GM21381 (cell line): ENCODE results near the gene DHDH.

ENCODE experiments used
- ATAC-seq: cut with Tn5 transposase; IDR thresholded peaks from one replicate; pipeline ENCODE4 v1.9.1; 2021; ENCODE audit warnings: mild to moderate bottlenecking, moderate library complexity; ENCODE audit not compliant: unreplicated experiment

Gene DHDH

DNA sequence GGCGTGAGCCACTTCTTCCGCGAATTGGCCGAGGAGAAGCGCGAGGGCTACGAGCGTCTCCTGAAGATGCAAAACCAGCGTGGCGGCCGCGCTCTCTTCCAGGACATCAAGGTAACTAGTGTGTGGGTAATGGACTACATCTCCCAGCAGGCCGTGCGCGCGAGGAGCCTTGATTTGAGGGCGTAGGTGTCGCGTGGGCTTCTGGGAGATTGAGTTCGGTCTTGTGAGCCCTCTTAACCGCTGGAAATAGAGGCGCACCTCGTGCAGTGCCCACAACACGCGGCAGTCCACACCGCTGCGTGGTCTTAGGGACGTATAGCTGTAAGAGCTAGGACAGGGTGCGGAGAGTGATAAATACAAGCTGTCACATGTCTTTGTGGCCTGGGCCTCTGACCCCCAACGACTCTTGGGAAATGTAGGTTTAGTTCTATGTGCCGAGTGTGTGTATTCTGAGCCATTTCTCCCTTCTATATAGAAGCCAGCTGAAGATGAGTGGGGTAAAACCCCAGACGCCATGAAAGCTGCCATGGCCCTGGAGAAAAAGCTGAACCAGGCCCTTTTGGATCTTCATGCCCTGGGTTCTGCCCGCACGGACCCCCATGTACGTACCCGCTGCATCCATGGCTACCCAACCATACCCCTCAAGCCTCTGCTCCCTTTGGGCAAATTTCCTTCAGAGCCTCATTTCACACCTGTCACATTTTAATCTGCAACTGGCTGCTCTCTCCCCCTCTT, 32.5 kb downstream of the DHDH start:
- ATAC-seq = peak; percentile 13

DNA sequence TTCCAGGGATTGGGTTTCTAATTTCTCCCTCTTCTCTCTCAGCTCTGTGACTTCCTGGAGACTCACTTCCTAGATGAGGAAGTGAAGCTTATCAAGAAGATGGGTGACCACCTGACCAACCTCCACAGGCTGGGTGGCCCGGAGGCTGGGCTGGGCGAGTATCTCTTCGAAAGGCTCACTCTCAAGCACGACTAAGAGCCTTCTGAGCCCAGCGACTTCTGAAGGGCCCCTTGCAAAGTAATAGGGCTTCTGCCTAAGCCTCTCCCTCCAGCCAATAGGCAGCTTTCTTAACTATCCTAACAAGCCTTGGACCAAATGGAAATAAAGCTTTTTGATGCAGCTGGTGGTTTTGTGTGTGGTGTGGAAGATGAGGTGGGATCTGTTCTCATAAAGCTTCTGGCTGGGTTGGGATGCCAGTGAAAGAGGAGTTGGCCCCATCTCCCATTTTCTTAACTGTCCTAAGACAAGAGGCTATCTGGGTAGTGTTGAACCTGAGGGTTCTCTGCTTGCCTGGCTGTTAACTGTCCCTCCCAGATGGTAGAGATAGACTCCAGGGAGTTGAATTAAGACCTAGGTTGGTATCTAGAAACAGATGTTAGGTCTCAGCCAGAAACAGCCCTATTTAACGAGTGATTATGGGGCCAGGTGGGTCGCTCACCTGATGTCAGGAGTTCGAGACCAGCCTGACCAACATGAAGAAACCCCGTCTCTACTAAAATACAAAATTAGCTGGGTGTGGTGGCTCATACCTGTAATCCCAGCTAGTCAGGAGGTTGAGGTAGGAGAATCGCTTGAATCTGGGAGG, 33.2 kb downstream of the DHDH start:
- no peak for ATAC-seq

DNA sequence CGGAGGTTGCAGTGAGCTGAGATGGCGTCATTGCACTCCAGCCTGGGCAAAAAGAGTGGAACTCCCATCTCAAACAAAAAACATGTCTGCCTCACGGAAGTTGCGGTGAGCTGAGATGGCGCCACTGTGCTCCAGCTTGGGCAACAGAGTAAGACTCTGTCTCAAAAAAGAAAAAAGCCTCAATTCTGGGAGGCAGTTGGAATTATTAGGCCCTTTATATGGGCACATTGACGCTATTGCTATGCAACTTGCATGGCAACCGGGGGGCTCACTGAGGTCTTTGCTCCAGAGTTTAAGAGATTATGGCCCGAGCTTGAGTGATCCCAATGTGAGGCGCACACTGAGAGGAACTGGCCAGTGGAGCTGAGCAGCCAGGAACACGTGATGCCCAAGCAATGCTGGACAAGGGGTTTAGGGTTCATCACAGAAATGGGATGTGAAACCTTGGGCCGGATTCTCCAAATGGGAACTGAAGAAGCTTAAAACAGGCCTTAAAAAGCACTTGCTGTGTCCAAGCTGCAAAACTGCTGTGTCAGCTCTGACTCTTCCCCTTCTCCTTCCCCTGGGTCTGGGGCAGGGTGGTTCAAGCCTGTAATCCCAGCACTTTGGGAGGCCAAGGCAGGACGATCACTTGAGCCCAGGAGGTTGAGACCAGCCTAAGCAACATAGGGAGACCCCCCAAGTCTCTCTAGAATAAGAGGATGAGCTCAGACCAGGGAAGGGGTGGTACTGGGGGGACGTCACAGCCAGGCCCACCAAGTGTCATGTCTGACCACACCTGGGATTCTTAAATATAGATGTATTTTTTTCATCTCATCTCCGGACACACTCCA, 34.1 kb downstream of the DHDH start:
- ATAC-seq = no peak

GRCh38 chr19:48968179-48968661, 34.7 kb downstream of the DHDH start:
- no peak for ATAC-seq

DNA sequence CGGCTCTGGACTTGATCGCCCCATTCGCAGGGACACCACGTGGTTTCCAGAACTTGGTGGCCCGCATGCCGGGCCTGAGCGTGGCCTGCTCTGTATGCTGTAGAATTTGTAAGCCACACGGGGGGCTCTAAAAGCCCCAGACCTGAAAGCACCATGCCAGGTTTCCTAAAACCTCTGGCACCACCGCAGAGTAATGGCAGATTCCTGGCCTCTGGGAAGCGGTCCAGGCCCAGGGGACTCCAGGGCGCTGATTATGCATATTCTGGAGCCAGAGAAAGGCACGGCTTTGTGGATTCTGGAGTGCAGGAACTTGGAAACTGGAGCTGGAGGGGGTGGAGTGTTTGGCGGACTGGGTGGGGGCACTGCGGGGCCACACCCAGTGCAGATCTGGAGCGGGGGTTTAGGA, 35.3 kb downstream of the DHDH start:
- no peak for ATAC-seq

DNA sequence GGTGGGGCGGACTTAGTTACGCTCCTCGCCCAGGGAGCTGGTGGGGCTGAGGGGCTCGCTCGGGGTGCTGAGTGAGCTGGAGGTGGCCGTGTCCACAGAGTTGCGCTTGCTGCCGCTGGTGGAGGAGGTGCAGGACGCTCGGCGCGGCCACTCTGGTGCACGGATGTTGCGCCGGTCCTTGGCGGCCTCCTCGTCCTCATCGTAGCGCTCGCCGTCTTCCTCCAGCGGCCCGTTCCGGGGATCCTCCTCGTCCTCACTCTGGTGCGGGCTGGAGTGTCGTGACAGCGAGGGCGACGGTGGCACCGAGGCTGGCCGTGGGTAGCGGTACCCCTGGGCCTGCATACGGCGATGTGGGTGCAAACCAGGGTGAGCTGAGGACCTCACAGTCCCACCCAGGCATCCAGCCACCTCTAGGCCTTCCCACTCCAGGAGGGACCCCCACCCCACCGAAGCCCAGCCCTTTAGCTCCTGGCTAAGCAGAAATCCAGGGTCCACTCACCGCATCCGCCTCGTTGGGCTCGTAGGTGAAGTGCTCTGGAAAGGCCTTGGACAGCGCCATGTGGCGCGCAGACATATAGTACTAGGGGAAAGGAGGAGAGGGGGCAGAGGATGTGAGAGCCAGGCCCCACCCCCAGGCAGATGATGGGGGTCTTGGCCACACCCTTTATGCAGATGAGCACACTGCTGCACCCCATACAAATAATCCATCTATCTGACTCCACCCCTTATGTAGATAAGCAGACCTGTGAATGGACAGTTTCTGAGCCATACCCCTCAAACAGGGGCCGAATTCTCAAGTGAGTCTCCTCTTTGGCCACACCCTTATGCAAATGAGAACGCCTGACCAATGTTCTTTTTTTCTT, 36.0 kb downstream of the DHDH start:
- ATAC-seq = no peak

DNA sequence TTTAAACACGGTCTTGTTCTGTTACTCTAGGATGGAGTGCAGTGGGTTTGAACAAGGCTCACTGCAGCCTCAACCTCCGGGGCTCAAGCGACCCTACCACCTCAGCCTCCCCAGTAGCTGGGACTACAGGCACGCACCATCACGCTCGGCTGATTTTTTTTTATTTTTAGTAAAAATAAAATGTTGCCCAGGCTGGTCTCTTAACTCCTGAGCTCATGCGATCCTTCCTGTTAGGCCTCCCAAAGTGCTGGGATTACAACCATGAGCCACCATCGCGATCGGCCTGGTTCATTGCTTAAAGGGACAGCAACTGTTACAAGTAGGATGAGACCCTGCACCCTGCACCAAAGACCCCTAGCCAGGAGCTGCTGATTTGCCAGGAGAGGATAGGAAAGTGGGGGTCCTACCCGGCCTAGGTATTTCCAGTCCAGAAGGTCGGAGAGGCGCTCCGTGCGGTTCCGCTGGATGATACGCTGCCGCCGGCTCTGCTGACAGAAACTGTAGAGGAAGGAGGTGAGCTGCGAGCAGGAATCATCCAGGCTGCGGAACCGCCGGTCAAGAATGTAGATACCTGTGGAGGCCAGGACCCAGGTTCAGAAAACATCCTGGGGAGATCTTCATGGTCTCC, 36.8 kb downstream of the DHDH start:
- no peak for ATAC-seq

- no peak for ATAC-seq
Observed at GRCh38 chr19:48970923-48971395, 37.5 kb downstream of the DHDH start.

- ATAC-seq = no peak
Observed at GRCh38 chr19:48975947-48976847, 42.7 kb downstream of the DHDH start.

DNA sequence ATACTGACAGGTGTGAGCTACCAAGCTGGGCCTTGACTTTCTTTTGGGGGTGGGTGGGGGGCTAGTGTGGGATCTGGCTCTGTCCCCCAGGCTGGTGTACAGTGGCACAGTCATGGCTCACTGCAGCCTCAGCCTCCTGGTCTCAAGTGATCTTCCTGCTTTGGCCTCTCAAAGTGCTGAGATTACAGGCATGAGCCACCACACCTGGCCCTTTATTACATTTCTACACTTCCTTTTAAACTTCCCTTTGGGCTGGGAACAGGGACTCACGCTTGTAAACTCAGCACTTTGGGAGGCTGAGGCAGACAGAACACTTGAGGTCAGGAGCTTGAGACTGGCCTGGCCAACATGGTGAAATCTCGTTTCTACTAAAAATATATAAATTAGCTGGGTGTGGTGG, 43.6 kb downstream of the DHDH start:
- ATAC-seq = no peak

GRCh38 chr19:48982280-48982679, 48.8 kb downstream of the DHDH start:
- ATAC-seq = no peak

GRCh38 chr19:48985711-48986110, 52.2 kb downstream of the DHDH start:
- no peak for ATAC-seq

DNA sequence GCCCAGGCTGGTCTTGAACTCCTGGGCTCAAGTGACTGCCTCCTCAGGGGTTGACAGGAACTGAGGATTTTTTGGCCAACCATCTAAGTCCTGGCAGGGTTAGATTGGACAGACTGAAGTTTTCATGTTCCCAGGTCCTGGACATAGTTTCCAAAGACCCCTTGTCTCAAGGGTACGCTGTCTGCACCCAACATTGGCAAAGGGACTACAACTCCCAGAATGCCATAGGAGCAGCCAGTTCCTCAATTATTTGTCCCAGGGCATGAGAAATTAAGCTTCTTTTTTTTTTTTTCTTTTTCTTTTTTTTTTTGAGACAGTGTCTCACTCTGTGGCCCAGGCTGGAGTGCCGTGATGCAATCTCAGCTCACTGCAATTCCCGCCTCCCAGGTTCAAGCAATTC, 52.7 kb downstream of the DHDH start:
- no peak for ATAC-seq

GRCh38 chr19:48987323-48987722, 53.8 kb downstream of the DHDH start:
- no peak for ATAC-seq

GRCh38 chr19:48988286-48988685, 54.8 kb downstream of the DHDH start:
- no peak for ATAC-seq

- ATAC-seq = no peak
Observed at GRCh38 chr19:48988860-48989259, 55.4 kb downstream of the DHDH start.

DNA sequence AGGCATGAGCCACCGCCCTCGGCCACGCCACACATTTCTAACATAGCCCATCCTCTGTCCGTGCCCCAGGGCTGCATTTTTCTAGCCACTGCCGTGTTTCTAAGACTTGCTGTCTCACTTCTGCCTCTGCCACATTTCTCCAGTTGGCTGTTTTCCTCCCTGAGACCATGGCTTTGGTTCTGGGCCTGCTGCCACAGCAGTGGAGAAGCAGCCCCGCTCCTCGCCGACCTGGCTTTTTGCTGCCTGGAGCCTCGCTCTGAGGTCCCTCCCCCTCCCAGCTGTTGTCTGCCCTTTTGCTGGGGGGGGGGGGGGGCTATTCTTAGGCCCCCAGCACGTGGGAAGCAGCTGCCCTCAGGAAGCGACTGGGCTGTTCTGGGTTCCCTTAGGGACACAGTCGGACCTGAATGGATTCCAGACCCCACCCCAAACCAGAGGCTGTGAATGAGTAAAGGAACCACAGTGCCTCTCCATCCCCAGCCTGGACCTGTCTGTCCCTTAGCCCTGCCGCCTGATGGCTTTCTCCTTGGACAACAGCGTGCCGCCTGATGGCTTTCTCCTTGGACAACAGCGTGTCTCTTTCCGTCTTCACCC, 56.3 kb downstream of the DHDH start:
- no peak for ATAC-seq

GRCh38 chr19:48990400-48990799, 56.9 kb downstream of the DHDH start:
- no peak for ATAC-seq
